GM18499 (cell line): ENCODE data around the gene EEF2KMT.
"Not testable (repeated sequence)": the region's sequence is repeated elsewhere in the genome, so short reads cannot be mapped to it uniquely, and the experiment has no call there.

ENCODE experiments used
- ATAC-seq: cut with Tn5 transposase; IDR thresholded peaks from one replicate; pipeline ENCODE4 v1.9.1; 2021; ENCODE audit warnings: moderate number of reproducible peaks; ENCODE audit not compliant: insufficient read depth, unreplicated experiment

Gene EEF2KMT

DNA sequence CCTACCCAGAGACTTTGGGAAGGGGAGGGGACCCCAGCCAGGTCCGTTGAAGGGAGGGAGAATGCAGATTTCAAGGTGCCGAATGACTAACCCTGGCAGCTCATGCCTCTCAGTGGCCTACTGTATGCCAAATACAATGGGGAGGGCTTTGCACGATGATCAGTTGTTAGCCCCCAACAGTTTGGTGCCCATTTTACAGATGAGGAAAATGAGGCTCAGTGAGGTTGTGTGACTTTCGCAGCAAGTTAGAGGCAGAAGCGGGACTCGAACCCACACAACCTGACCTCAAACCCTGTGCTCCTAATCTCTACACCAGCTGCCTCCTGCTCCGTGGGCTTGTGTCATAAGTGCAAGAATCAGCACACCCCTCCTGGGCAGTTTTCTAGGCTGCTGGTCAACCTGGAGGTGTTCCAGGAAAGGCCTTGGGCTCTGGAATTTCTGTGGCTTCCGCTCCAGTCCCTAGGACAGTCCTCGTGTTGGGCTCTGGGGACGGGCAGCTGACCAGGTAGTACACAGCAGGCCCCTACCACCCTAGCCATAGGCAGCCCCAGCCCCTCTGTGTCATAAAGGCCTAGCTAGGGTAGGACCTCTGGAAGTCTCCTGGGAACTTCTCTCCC is 52.0 kb downstream of the EEF2KMT start:
- ATAC-seq: no peak

DNA sequence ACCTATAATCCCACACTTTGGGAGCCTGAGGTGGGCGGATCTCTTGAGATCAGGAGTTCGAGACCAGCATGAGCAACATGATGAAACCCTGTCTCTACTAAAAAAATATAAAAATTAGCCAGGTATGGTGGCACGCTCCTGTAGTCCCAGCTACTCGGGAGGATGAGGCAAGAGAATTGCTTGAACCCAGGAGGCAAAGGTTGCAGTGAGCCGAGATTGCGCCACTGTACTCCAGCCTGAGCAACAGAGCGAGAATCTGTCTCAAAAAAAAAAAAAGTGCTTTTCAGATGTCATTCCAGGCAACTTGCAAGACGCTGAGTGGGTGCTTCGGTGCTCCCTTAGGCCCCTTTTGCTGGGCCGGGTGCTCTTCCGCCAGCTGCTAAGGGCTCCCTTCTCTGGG is 53.0 kb downstream of the EEF2KMT start:
- not testable (repeated sequence) for ATAC-seq

DNA sequence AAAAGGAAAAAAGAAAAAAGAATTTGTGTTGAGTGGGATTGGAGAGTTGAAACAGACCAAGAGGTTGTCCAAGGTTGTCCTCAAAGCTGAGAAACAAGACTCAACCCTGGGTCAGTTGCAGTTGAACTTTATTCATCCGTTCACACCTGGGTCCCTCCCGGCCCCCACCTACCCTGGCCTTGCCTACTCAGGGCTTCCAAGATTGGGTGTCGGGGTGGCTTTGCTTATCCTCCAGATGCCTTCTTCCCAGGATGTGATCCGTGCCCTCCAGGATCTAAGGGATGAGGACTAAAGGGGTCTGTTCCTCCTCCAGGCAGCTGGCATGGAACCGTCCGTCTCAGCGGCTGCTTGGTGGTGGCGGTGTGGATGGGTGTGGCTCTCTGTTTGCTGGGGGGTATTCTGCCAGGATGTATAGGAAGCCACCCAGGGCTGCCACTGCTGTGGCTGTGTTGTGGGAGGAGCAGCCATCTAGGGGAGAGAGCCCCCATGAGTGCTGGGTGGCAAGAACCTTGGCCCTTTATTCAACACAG is 53.5 kb downstream of the EEF2KMT start:
- ATAC-seq: no peak

DNA sequence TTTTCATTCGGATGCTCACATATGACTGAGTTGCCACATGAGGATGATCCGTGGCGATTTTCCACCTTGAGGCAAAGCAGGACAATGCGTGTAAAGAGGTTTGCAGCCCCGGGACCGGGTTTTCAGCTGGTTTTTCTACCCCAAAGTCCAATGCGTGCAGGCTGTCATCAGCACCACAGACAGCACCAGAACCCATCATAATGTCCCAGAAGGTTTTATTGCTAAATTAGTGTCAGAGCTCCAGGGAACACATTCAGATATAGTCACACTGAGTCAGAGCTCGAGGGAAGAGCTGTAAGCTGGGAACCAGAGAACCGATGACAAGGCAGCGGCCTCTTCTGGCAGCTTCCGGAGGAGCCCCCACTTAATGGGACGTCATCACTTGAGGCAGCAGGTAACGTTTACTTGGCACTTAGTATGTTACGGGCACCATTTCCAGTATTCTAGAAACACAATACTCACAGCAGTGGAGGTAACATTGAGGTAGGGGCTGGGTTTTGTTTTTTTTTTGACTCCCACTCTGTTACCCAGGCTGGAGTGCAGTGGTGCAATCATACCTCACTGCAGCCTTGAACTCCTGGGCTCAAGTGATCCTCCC is 54.9 kb downstream of the EEF2KMT start:
- ATAC-seq: no peak

DNA sequence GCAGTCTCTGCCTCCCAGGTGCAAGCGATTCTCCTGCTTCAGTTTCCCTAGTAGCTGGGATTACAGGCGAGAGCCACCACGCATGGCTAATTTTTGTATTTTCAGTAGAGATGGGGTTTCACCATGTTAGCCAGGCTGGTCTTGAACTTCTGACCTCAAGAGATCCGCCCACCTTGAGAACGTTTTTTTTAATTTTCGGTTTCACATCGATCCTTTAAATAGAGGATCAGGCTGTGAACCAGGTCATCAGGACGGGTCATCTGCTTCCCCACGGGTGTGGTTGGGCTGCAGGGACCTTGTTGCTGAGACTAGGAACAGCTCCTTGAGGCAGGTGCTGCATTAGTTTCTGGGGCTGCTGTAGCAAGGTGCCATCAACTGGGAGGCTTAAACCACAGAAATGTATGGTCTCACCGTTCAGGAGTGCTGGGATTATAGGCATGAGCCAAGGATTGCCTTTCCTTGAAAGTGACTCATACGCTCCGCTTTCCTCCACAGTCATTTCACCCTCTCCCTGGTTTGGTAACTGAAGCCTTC is 55.9 kb downstream of the EEF2KMT start:
- no peak for ATAC-seq

DNA sequence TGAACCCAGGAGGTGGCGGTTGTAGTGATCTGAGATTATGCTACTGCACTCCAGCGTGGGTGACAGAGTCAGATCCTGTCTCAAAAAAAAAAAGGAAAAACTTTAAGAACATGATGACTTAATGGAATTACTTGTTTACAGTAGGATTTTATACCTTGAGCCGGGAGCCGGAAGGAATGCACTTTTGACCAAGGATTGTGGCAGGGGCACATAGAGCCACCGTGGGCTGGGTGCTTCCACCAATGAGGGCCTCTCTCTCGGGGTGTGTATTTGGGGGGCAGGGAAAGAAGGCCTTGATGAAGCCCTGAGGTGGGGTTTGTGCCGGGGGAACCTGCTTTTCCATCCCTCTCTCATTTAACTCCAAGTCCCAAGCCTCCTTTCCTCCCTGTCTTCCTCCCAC is 57.1 kb downstream of the EEF2KMT start:
- ATAC-seq: no peak

DNA sequence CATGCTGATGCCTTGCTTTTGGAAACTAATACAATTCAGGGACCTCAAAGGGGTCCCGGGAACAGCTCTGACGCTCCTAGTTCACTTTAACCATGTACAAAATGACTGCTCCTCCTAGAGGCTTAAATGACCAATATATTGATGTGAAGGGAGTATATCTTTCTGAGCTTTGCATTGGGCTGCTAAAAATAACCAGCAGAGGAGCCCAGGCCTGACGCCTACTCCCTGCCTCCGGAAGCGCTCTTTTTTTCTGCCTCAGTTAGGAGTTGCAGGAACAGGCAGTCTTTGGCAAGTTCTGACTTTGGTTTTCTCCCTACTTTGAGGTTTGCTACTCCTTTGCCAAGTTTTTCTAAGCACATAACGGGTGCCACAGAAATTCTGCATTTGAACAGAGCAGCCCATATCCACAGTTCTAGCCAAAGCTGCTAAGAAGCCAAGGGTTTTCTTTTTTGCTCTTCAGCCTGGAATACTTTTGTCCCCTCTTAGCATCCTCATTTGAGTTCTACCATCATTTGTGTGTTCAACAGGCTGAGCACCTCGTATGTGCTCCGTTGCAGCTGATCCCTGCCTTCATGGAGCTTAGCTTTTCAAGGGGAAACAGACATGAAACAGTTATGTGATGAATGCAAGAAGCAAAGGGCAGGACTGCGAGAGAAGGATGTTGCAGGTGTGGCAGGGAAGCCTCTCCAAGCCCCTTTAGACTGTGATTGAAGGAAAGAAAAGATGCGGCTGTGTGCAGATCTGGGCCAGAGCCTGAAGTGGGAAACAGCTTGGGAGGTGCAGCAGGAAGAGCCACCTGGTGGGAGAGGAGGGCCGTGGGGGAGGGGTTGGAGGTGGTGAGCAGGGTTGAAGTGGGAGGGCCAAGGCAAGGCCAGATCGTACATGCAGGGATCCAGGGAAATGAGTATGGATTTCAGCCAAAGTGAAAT is 61.1 kb downstream of the EEF2KMT start:
- ATAC-seq: no peak

DNA sequence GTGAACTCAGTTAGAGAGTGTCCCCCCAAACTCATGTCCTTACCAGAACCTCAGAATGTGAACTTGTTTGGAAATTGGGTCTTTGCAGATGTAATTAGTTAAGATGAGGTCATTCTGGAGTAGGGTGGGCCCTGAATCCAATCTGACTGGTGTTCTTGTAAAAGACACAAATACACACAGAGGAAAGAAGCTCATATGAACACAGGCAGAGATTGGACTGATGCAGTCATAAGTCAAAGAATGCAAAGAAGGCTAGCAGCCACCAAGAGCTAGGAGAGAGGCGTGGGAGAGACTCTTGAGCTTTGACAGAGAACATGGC is 61.7 kb downstream of the EEF2KMT start:
- no peak for ATAC-seq
